HG02763 (cell line): ENCODE data around the gene CCDC167.
"Not testable (repeated sequence)": the region's sequence is repeated elsewhere in the genome, so short reads cannot be mapped to it uniquely, and the experiment has no call there.

Experiments used
- ATAC-seq: cut with Tn5 transposase; IDR thresholded peaks from one replicate; pipeline ENCODE4 v1.9.1; 2021; ENCODE audit warnings: mild to moderate bottlenecking, moderate library complexity; ENCODE audit not compliant: unreplicated experiment

CCDC167 gene

GRCh38 chr6:37511910-37512399, 12.3 kb upstream of the CCDC167 start:
- ATAC-seq, result no peak

GRCh38 chr6:37511201-37511600, 11.5 kb upstream of the CCDC167 start:
- no peak for ATAC-seq

- no peak for ATAC-seq
Measured at GRCh38 chr6:37507690-37508421, 8.2 kb upstream of the CCDC167 start.

- ATAC-seq, result no peak
Measured at GRCh38 chr6:37507077-37507476, 7.4 kb upstream of the CCDC167 start.

GRCh38 chr6:37506479-37506878, 6.8 kb upstream of the CCDC167 start:
- ATAC-seq, result no peak

GRCh38 chr6:37504024-37504423, 4.3 kb upstream of the CCDC167 start:
- ATAC-seq, result no peak

GRCh38 chr6:37503309-37503965, 3.7 kb upstream of the CCDC167 start:
- ATAC-seq, result no peak

- no peak for ATAC-seq
Measured at GRCh38 chr6:37502703-37503291, 3.1 kb upstream of the CCDC167 start.

- no peak for ATAC-seq
Measured at GRCh38 chr6:37501632-37502491, 2.2 kb upstream of the CCDC167 start.

- not testable (repeated sequence) for ATAC-seq
Measured at GRCh38 chr6:37500904-37501303, 1.2 kb upstream of the CCDC167 start.

GRCh38 chr6:37500294-37500608, 558 bp upstream of the CCDC167 start:
- ATAC-seq, result no peak

GRCh38 chr6:37496951-37497885, 2.5 kb downstream of the CCDC167 start:
- ATAC-seq, result no peak

GRCh38 chr6:37495244-37495934, 4.3 kb downstream of the CCDC167 start:
- no peak for ATAC-seq

- no peak for ATAC-seq
Measured at GRCh38 chr6:37493661-37493995, 6.1 kb downstream of the CCDC167 start.

- no peak for ATAC-seq
Measured at GRCh38 chr6:37492991-37493660, 6.6 kb downstream of the CCDC167 start.

GRCh38 chr6:37492236-37492972, 7.3 kb downstream of the CCDC167 start:
- ATAC-seq, result no peak

GRCh38 chr6:37491830-37492208, 7.9 kb downstream of the CCDC167 start:
- ATAC-seq, result no peak

- ATAC-seq, result no peak
Measured at GRCh38 chr6:37491171-37491829, 8.4 kb downstream of the CCDC167 start.
